ENCODE measurements around the gene SF3A2.

DNA sequence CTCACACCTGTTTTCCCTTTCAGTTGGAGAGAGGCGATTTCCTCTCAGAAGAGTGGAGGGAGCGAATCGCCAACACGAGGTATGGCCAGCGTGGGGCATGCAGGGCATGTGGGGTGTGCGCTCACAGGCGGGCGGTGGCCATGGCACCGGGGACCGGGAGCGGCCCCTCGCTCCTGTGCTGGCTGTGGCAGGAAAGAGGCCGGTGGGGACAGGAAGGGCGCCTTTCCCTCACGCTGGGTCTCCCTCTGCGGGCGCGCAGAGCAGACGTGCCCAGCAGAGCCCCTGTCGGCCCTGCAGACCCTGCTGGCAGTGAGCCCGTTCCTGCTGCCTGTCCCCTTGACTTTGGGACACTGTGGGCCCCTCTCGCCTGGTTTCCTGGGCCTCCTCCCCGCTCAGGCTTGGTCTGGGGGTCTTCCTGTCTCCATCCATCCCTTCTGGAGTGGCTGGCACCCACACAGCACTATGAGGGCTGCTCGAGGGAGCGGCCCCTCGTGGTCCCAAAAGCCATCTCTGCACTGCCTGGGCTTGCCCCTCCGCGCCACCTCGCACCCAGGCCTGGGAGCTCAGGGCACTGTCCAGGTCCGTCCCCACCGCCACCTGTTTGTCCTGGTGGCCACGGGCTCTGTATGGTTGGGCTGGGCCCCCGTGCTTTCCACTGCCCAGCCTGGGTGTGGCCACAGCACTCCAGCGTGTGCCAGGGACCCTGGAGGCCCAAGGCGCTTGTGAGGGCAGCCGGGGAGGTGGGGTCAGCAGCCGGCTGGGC lies 36.6 kb upstream of the SF3A2 start:
- no peak for TF ChIP-seq POLR2A (IDR thresholded peaks at IDR 0.05)
- TF ChIP-seq, protein P1, sequence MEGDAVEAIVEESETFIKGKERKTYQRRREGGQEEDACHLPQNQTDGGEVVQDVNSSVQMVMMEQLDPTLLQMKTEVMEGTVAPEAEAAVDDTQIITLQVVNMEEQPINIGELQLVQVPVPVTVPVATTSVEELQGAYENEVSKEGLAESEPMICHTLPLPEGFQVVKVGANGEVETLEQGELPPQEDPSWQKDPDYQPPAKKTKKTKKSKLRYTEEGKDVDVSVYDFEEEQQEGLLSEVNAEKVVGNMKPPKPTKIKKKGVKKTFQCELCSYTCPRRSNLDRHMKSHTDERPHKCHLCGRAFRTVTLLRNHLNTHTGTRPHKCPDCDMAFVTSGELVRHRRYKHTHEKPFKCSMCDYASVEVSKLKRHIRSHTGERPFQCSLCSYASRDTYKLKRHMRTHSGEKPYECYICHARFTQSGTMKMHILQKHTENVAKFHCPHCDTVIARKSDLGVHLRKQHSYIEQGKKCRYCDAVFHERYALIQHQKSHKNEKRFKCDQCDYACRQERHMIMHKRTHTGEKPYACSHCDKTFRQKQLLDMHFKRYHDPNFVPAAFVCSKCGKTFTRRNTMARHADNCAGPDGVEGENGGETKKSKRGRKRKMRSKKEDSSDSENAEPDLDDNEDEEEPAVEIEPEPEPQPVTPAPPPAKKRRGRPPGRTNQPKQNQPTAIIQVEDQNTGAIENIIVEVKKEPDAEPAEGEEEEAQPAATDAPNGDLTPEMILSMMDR (IDR thresholded peaks at IDR 0.05), result no peak
